Ovary (tissue), 3 donors: ENCODE data around the gene ST7.

Experiments used
- CTCF ChIP-seq, 3 donors: fragments of 450-650 bp in 2 of 3; fragments of 200-600 bp in 1 of 3; IDR thresholded peaks; one replicate each; pipeline versions ENCODE4 v1.5.1 to v1.8.0; 2016 to 2022; ENCODE audit warnings: antibody characterized with exemption in 3 of 3, mild to moderate bottlenecking in 1 of 3
- POLR2A ChIP-seq: fragments of 450-650 bp; IDR thresholded peaks from one replicate; pipeline ENCODE4 v1.6.1; 2017; ENCODE audit warnings: antibody characterized with exemption, mild to moderate bottlenecking, moderate library complexity
- donor health status: DM: no; HTN: no; CAD: no.

DNA sequence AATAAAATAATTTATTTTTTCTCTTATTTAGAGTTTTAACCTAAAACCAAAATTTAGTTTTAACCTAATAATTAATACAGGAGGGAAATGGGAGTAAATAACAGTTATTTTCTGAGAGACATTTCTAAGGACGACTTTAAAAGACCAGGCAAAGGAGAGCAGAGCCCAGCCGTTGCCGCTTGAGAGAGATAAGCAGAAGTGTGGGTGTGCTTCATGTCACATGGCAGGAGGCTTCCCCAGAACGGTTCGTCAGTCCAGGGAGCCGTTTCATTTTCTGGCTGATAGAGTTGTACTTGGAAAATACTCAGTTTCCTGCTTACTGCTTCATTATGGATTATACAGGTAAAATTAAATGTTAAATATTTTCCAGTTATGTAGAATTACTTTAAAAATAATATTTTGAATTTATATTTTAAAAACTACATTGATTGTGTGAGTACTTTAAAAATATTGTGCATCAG is 61.4 kb downstream of the ST7 start:
- TF ChIP-seq CTCF (IDR thresholded peaks at IDR 0.05) (no peak), POLR2A (no peak)
